GM08714 (cell line): Measurements from ENCODE around the gene MICU1.
"Not testable (repeated sequence)": the region's sequence is repeated elsewhere in the genome, so short reads cannot be mapped to it uniquely, and the experiment has no call there.

Experiments
- H3K4me3 ChIP-seq: fragments of 200-500 bp; sonication (Bioruptor generic); 2 replicates; pipeline ENCODE4 v1.5.1; 2014; ENCODE audit warnings: mild to moderate bottlenecking, low read length, inconsistent platforms
- ZNF274 ChIP-seq: IDR thresholded peaks from 2 replicates; pipeline ENCODE4 v1.6.1; 2012; ENCODE audit warnings: mild to moderate bottlenecking, low read depth, low read length

The MICU1 gene

DNA sequence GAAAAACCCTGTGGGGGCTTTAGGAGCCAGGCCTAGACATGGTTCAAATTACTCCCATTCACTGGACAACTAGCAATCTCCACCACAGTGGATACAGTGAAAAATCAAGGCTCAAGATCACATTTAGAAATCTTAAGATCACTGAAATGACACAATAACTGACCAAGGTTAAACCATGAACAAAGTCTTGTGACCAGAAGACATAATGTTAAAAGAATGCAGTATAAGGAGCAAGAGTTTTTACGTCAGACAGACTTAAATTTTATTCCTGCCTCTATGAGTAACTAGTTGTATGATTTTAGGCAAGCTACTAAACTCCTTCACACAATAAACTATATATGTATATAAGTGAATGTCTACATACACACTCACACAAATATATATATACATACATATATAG lies 68.5 kb downstream of the MICU1 start:
- no peak overlapping the region for H3K4me3 ChIP-seq

DNA sequence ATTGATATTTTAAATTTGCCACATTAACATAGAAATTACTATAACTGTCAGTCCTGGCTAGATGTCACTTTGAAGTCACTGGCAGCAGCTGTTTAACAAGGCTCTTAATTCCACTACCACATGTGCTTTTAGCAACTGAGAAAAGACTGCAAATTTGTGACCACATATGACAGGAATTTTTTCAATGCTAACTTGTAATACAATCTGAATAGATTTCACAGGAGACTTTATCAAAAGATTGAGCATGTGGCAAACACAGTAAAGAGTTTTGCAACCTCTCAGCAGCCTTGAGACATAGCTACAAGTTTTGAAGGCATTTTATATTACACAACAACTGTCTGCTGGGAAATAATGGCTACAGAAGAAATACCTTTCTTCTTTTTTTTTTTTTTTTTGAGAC lies 73.0 kb downstream of the MICU1 start:
- H3K4me3 ChIP-seq = no peak overlapping the region
- no peak for TF ChIP-seq ZNF274

More for the DNA sequence above, 68.5 kb downstream of the MICU1 start:
- TF ChIP-seq ZNF274 = no peak

DNA sequence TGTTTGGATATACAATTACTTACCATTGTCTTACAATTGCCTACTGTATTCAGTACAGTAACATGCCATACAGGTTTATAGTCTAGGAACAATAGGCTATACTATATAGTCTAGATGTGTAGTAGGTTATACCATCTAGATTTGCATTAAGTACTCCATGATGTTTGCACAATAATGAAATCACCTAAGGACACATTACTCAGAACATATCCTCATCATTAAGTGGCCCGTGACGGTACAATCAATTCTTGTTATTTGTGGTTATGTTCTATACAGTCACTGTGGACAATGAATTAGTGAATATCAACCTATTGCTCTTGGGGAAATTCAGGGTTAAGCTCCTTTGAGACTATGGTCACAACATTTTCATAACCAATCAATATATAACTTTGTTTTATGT lies 75.6 kb downstream of the MICU1 start:
- no peak overlapping the region for H3K4me3 ChIP-seq
- TF ChIP-seq ZNF274 = no peak

DNA sequence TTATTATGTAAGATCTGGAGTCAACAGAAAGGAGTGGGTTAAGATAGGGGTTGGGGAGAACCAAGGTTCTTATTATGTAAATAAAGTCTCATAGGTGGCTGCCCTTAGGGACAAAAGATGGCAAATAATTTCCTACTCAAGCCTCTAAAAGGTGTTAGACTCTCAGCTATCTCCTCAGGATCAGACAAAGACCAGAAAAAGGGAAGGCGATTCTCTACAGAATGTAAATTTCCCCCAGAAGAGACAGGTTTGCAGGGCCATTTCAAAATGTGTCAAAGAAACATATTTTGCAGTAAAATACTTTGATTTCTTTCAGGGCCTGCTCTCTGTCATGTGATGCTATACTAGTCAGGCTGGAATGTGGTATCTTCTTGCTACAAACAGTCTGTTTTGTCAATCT lies 80.3 kb downstream of the MICU1 start:
- TF ChIP-seq ZNF274 = no peak
- no peak overlapping the region for H3K4me3 ChIP-seq

DNA sequence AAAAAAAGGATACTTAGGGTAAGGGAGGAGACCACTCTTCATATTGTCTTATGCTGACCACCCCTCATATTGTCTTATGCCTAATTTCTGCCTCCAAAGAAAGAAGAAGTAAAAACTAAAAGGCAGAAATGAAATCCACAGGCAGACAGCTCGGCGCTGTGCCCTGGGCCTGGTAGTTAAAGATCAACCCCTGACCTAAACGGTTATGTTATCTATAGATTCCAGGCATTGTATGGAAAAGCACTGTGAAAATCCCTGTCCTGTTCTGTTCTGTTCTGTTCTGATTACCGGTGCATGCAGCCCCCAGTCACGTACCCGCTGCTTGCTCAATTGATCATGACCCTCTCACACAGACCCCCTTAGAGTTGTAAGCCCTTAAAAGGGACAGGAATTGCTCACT lies 82.0 kb downstream of the MICU1 start:
- not testable (repeated sequence) for H3K4me3 ChIP-seq

DNA sequence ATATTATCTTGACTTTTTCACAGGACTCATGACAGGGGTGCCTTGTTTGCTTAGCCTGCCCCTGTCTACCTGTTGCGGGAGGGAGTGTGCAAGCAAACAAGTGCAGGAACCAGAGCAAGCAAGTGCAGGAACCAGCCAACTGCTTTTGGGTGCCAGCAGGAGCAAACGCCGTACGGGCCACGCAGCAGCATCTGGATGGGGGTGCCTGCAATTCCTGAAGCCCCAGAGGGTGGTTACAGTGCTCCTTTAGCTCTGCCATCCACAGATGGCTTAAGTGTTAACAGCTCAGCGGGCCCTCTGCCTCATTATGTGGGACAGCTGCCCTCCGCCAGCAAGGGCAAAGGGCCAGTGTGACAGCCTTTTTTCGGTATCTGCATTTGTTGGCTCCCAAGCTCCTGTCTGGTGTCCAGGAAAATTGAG lies 83.5 kb downstream of the MICU1 start:
- no peak overlapping the region for H3K4me3 ChIP-seq
- no peak for TF ChIP-seq ZNF274

DNA sequence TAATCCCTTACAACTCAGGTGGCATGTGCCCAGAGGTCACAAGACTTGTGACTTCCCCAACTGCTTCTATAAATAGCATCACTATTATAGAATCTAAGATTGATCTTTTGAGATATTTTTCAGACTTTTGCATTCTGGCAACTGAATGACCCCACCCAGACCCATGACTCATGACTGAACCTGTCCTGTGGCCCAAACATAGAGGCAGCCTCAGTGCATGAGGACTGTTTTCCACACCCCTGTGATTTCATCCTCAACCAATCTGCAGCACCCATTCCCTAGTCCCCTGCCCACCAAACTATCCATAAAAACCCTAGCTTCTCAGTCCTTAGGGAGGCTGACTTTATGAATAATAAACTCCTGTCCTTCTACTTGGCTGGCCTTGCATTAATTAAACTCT lies 84.5 kb downstream of the MICU1 start:
- TF ChIP-seq ZNF274 = no peak
- no peak overlapping the region for H3K4me3 ChIP-seq

DNA sequence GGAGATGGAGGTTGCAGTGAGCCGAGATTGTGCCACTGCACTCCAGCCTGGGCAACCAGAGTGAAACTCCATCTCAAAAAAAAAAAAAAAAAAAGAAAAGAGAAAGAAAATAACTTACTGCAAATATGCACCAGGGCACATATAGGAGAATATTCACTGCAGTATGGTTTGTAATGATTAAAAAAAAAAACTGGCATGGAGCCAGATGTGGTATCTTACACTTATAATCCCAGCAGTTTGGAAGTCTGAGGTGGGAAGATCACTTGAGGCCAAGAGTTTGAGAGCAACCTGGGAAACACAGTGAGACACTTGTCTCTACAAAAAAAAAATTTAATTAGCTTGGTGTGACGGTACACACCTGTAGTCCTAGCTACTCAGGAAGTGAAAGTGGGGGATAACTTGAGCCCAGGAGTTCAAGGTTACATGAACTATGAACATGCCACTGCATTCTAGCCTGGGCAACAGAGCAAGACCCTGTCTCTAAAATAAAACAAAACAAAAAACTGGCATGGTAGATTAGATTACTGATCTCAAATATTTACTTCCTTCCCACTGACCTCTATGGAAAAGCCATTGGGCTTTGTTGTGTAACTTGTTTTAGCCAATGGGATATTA lies 85.6 kb downstream of the MICU1 start:
- no peak for TF ChIP-seq ZNF274
- H3K4me3 ChIP-seq = no peak overlapping the region

DNA sequence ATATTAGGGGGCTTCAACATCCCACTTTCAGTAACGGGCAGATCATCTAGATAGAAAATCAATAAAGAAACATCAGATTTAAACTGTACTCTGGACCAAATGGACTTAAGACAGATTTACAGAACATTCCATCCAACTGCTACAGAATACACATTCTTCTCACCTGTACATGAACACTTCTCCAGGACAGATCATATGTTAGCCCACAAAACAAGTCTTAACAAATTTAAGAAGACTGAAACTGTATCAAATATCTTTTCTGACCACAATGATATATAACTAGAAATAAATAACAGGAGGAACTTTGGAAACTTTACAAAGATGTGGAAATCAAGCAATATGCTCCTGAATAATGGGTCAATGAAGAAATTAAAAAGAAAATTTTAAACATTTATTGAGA lies 86.7 kb downstream of the MICU1 start:
- no peak overlapping the region for H3K4me3 ChIP-seq
- no peak for TF ChIP-seq ZNF274

DNA sequence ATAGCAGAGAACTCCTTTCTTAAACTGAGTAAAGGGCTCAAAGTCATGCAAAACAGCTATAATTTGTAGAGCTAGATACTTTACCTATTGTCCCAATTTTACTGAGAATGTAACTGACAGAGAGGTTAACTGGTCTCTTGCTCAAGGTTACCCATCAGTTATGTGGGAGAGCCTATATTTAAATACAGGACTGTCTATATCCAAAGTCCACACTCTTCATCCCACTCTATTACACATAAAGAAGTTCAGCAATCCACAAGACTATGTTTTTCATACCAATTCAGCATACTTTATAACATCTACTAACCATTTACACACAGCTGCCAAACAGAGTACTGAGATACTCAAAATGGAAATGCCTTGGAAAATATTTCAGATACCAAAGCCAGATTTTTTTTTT lies 100.2 kb downstream of the MICU1 start:
- H3K4me3 ChIP-seq = no peak overlapping the region
- no peak for TF ChIP-seq ZNF274

DNA sequence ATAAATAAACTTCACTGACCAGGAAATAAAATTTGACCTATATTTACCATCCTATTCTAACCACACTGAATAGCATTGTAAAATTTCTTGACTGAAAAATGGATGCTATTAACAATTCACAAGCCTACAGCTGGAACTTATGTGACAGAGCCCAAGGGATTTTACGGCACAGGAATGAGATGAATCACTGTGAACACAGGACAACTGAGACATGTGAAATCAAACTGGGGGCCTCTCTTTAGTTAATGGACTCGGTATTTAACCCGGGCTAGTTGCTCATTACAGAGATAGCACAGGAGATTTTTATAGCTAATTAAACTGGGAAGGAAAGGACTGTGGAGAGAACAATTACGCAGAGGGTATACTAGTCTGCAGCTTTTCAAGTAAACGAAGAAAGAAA lies 100.6 kb downstream of the MICU1 start:
- TF ChIP-seq ZNF274 = no peak

DNA sequence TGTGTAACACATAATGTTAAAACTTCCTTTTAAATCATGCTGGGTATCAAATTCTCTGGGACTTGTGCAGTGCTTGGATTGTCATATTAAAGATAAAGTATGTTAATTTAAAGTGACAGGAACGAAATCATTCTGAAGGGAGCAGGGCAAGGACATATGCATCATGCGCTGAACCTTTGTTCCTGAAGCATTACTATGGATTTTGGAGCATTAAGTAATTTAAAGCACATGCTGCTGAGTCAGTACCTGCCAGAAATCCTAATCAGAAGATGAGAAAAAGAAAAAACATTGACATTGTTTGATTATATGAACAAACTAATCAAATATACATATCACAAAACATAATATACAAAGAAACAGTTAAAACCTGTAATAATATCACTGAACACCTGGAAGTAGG lies 101.4 kb downstream of the MICU1 start:
- H3K4me3 ChIP-seq = no peak overlapping the region
- TF ChIP-seq ZNF274 = no peak

More for the DNA sequence above, 100.6 kb downstream of the MICU1 start:
- H3K4me3 ChIP-seq = no peak overlapping the region

DNA sequence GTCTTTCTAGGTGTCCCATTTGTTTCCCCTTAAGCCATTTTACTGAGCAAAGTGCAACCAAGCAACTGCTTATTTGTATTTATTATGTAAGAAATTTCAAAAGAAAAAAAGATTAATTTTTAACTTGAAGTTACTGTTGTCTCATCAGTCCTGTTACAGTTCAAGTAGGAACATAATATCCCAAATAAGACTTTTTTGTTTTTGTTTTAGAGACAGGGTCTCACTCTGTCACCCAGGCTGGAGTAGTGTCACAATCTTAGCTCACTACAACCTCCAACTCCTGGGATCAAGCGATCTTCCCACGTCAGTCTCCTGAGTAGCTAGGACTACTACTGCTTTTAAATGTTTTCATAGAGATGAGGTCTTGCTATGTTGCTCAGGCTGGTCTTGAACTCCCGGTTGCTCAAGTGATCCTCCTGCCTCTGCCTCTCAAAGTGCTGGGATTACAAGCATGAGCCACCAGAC lies 101.9 kb downstream of the MICU1 start:
- no peak overlapping the region for H3K4me3 ChIP-seq
- TF ChIP-seq ZNF274 = no peak

DNA sequence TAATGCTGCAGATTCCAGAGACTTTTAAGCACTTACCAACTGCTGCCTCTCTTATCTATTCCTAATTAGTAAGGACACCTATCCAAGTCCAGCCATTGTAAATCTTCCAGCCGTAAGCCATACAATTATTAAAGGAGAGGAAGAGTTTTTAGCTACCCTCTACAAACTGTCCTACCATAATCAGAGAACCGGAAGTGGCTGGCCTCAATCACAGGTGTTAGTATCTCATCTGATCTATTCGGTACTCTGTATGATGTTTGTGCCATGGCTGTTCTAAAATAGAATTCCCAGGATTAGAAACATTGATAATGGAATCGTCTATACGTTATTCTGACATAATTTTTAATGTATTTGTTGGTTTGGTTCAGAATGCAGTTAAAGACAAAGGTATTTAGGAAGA lies 102.8 kb downstream of the MICU1 start:
- no peak overlapping the region for H3K4me3 ChIP-seq
- no peak for TF ChIP-seq ZNF274

DNA sequence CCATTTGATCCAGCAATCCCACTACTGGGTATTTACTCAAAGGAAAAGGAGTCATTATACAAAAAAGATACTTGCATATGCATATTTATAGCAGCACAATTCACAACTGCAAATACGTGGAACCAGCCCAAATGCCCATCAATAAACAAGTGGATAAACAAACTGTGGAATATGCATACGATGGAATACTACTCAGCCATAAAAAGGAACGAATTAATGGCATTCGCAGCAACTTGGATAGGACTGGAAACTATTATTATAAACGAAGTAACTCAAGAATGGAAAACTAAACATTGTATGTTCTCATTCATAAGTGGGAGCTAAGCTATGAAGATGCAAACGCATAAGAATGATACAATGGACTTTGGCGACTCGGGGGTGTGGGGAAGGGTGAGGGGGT lies 108.6 kb downstream of the MICU1 start:
- TF ChIP-seq ZNF274 = no peak
- no peak overlapping the region for H3K4me3 ChIP-seq

DNA sequence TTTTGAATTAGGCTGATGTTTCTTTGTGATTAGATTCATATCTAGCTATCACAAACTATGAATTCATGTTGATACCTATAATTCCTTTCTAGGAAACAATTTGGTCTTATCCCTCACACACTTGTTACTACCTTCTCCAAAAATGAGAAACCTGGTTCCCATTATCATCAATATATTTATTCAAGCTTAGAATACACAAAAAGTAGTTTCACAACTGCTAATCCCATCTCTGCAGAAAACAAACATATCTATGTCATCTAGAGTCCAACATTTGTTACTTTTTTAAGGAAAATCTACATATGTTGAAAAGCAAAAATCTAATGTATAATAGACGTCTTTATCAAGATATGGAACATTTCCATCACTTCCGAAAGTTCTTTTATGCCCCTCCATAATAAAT lies 110.4 kb downstream of the MICU1 start:
- TF ChIP-seq ZNF274 = no peak

DNA sequence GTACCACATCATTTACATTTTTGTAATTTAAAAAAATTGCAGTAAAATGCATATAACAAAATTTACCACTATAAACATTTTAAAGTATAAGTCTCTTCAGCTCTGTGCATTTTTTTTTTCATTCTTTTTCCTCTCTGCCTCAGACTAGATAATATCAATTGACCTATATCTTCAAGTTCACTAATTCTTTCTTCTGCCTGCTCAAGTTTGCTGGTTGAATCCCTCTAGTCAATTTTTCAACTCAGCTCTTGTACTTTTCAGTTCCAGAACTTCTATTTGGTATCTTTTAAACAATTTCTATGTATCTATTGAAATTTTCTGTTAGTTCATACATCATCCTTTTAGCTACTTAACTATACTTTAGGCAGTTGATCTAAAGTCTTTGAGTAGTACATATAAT lies 112.0 kb downstream of the MICU1 start:
- TF ChIP-seq ZNF274 = no peak
- no peak overlapping the region for H3K4me3 ChIP-seq

More for the DNA sequence above, 110.4 kb downstream of the MICU1 start:
- no peak overlapping the region for H3K4me3 ChIP-seq
